CD4-positive, alpha-beta memory T cell (primary cell): ENCODE data around the gene RNF220. TPM values are rescaled to one million over a fixed set of nuclear protein-coding genes. Genes with fewer than 3 reads are reported as not detected.

Experiments
- CTCF ChIA-PET: fragments of 350-600 bp; sonication (Branson Sonifier 250); formaldehyde crosslinking; loops from one replicate; lab custom pipeline; 2021; ENCODE audit warnings: inconsistent platforms; ENCODE audit not compliant: partially characterized antibody; lab: Charles Lee
- POLR2A ChIA-PET: fragments of 350-600 bp; sonication (Branson Sonifier 250); formaldehyde crosslinking; loops from one replicate; lab custom pipeline; 2021; ENCODE audit not compliant: partially characterized antibody; lab: Charles Lee
- DNase-seq, 5 donors: peaks; one replicate each; pipeline versions ENCODE4 v3.0.0 to v3.0.0-alpha.2; 2020 to 2022; ENCODE audit warnings: mixed read lengths in 1 of 5
- H3K27ac ChIP-seq: one replicate; pipeline ENCODE4 v1.7.0; 2013; ENCODE audit warnings: low read depth, low read length
- H3K27me3 ChIP-seq: 2 replicates; pipeline ENCODE4 v1.7.0; 2013; ENCODE audit warnings: mild to moderate bottlenecking, low read length, moderate library complexity; ENCODE audit not compliant: insufficient read depth
- H3K36me3 ChIP-seq: 2 replicates; pipeline ENCODE4 v1.7.0; 2013; ENCODE audit warnings: mild to moderate bottlenecking, low read length, moderate library complexity; ENCODE audit not compliant: insufficient read depth
- H3K4me1 ChIP-seq: 2 replicates; pipeline ENCODE4 v1.7.0; 2013; ENCODE audit warnings: mild to moderate bottlenecking, low read length, moderate library complexity; ENCODE audit not compliant: insufficient read depth
- H3K4me3 ChIP-seq, 2 donors: one replicate each; pipeline ENCODE4 v1.7.0; 2013; ENCODE audit warnings: low read length in 2 of 2, mild to moderate bottlenecking in 1 of 2
- H3K9me3 ChIP-seq, 2 donors: one replicate each; pipeline ENCODE4 v1.7.0; 2013; ENCODE audit warnings: low read length in 2 of 2, control low read depth in 1 of 2; ENCODE audit not compliant: control insufficient read depth in 1 of 2
- H3K27ac Mint-ChIP-seq, 7 donors: one replicate each; pipeline ENCODE4 v1.8.0; 2020 to 2021; ENCODE audit warnings: mixed read lengths in 7 of 7, mild to moderate bottlenecking in 6 of 7, inconsistent platforms in 3 of 7, moderate library complexity in 3 of 7
- H3K27me3 Mint-ChIP-seq, 2 donors: one replicate each; pipeline ENCODE4 v1.8.0; 2020 to 2021; ENCODE audit warnings: mixed read lengths in 2 of 2
- H3K36me3 Mint-ChIP-seq, 2 donors: one replicate each; pipeline ENCODE4 v1.8.0; 2020 to 2021; ENCODE audit warnings: mixed read lengths in 2 of 2, inconsistent platforms in 1 of 2, mild to moderate bottlenecking in 1 of 2
- H3K4me1 Mint-ChIP-seq, 4 donors: one replicate each; pipeline ENCODE4 v1.8.0; 2020 to 2021; ENCODE audit warnings: mixed read lengths in 4 of 4, mild to moderate bottlenecking in 1 of 4
- H3K4me3 Mint-ChIP-seq, 8 donors: one replicate each; pipeline ENCODE4 v1.8.0; 2020 to 2021; ENCODE audit warnings: mixed read lengths in 8 of 8, mild to moderate bottlenecking in 7 of 8, moderate library complexity in 6 of 8, inconsistent platforms in 3 of 8
- H3K9me3 Mint-ChIP-seq, 8 donors: one replicate each; pipeline ENCODE4 v1.8.0; 2020 to 2021; ENCODE audit warnings: mixed read lengths in 8 of 8, mild to moderate bottlenecking in 5 of 8, inconsistent platforms in 3 of 8, moderate library complexity in 1 of 8
- intact Hi-C: fragments of 100-400 bp; cut with micrococcal nuclease; formaldehyde crosslinking; loops from one replicate; pipeline ENCODE4 v1.15.1; 2023
- polyA plus RNA-seq, 2 donors: library from polyadenylated mRNA; unstranded; fragments of 300-500 nt; fragmentation: Illumina TruSeq; gene quantifications; one replicate each; pipeline ENCODE4 v1.2.3, GENCODE V29; 2021
- total RNA-seq, 2 experiments: library from RNA; stranded (reverse); gene quantifications; one replicate each; pipeline ENCODE4 v1.2.3, GENCODE V29; 2021

The RNF220 gene
- total and polyA plus RNA-seq, 4 experiments from 2014 or later: 74.7 to 125 (median 111) TPM

GRCh38 chr1:44416408-44416807 is 11.4 kb downstream of the RNF220 start:
- Mint-ChIP-seq H3K36me3 (no peaks in the 10 kb centered on the region), H3K4me3 (no peak overlapping the region), H3K9me3 (no peaks in the 10 kb centered on the region), H3K27me3 (peaks cover 42 to 48% of the 10 kb centered on the region in 2 donors), H3K27ac (no peak overlapping the region), H3K4me1 (peaks cover 0 to 9% (median under 1%) of the 10 kb centered on the region in 4 donors)
- no peak for DNase-seq
- CTCF ChIA-PET: no interaction called here
- Histone ChIP-seq H3K36me3 (no peaks in the 10 kb centered on the region), H3K9me3 (no peaks in the 10 kb centered on the region), H3K4me1 (peaks cover 5% of the 10 kb centered on the region), H3K27ac (no peak overlapping the region), H3K27me3 (peaks cover 41% of the 10 kb centered on the region), H3K4me3 (no peak overlapping the region)
- POLR2A ChIA-PET: no interaction called here
- intact Hi-C loops: no loop called here

- peak in 1 of 5 donors; percentile 2 for DNase-seq
- Mint-ChIP-seq H3K27ac (no peak overlapping the region), H3K9me3 (no peaks in the 10 kb centered on the region), H3K4me1 (peaks cover 0 to 9% (median under 1%) of the 10 kb centered on the region in 4 donors), H3K27me3 (peaks cover 44 to 45% of the 10 kb centered on the region in 2 donors), H3K4me3 (peak overlapping the region in 7 of 8 donors; percentile 6 to 69 (median 52)), H3K36me3 (no peaks in the 10 kb centered on the region)
- intact Hi-C loops: no loop called here
- peaks cover 41% of the 10 kb centered on the region for H3K27me3 ChIP-seq
- CTCF ChIA-PET: no interaction called here
- peaks cover 5% of the 10 kb centered on the region for H3K4me1 ChIP-seq
- no peaks in the 10 kb centered on the region for H3K36me3 ChIP-seq
- POLR2A ChIA-PET: no interaction called here
- H3K4me3 ChIP-seq: no peak overlapping the region
- H3K27ac ChIP-seq: no peak overlapping the region
- no peaks in the 10 kb centered on the region for H3K9me3 ChIP-seq
Measured at GRCh38 chr1:44417351-44418021, 12.4 kb downstream of the RNF220 start.

- H3K9me3 Mint-ChIP-seq: no peaks in the 10 kb centered on the region
- Histone ChIP-seq H3K4me3 (no peak overlapping the region), H3K36me3 (no peaks in the 10 kb centered on the region), H3K27me3 (peaks cover 39% of the 10 kb centered on the region), H3K9me3 (no peaks in the 10 kb centered on the region), H3K27ac (no peak overlapping the region), H3K4me1 (peaks cover 5% of the 10 kb centered on the region)
- no peak overlapping the region for H3K27ac Mint-ChIP-seq
- ChIA-PET CTCF (no interaction called here), POLR2A (no interaction called here)
- peak overlapping the region in 3 of 8 donors; percentile 11 to 51 (median 20) for H3K4me3 Mint-ChIP-seq
- peaks cover 49% of the 10 kb centered on the region in 2 donors for H3K27me3 Mint-ChIP-seq
- H3K4me1 Mint-ChIP-seq: peaks cover 0 to 9% (median under 1%) of the 10 kb centered on the region in 4 donors
- DNase-seq: no peak
- intact Hi-C loops: no loop called here
- H3K36me3 Mint-ChIP-seq: no peaks in the 10 kb centered on the region
Measured at GRCh38 chr1:44418022-44418673, 13.1 kb downstream of the RNF220 start.

GRCh38 chr1:44419901-44420300 is 14.8 kb downstream of the RNF220 start:
- no peaks in the 10 kb centered on the region for H3K36me3 Mint-ChIP-seq
- H3K27me3 Mint-ChIP-seq: peaks cover 53 to 54% of the 10 kb centered on the region in 2 donors
- H3K4me3 Mint-ChIP-seq: no peak overlapping the region
- DNase-seq: no peak
- H3K27ac ChIP-seq: no peak overlapping the region
- H3K36me3 ChIP-seq: no peaks in the 10 kb centered on the region
- ChIA-PET POLR2A (no interaction called here), CTCF (no interaction called here)
- H3K27ac Mint-ChIP-seq: no peak overlapping the region
- no peaks in the 10 kb centered on the region for H3K9me3 ChIP-seq
- peaks cover 5% of the 10 kb centered on the region for H3K4me1 ChIP-seq
- peaks cover 26% of the 10 kb centered on the region for H3K27me3 ChIP-seq
- H3K4me1 Mint-ChIP-seq: peaks cover 5 to 9% (median 6%) of the 10 kb centered on the region in 4 donors
- intact Hi-C loops: no loop called here
- no peak overlapping the region for H3K4me3 ChIP-seq
- no peaks in the 10 kb centered on the region for H3K9me3 Mint-ChIP-seq

- Mint-ChIP-seq H3K4me1 (peaks cover 5 to 9% (median 6%) of the 10 kb centered on the region in 4 donors), H3K4me3 (no peak overlapping the region), H3K27ac (no peak overlapping the region), H3K9me3 (no peaks in the 10 kb centered on the region), H3K36me3 (no peaks in the 10 kb centered on the region), H3K27me3 (peaks cover 50 to 53% of the 10 kb centered on the region in 2 donors)
- H3K9me3 ChIP-seq: no peaks in the 10 kb centered on the region
- DNase-seq: no peak
- CTCF ChIA-PET: no interaction called here
- peaks cover 23% of the 10 kb centered on the region for H3K27me3 ChIP-seq
- no peak overlapping the region for H3K27ac ChIP-seq
- peaks cover 5% of the 10 kb centered on the region for H3K4me1 ChIP-seq
- no peak overlapping the region for H3K4me3 ChIP-seq
- POLR2A ChIA-PET: no interaction called here
- H3K36me3 ChIP-seq: no peaks in the 10 kb centered on the region
- intact Hi-C loops: no loop called here
Measured at GRCh38 chr1:44420535-44420934, 15.5 kb downstream of the RNF220 start.

- POLR2A ChIA-PET: no interaction called here
- H3K4me3 Mint-ChIP-seq: no peak overlapping the region
- intact Hi-C loops: no loop called here
Measured at GRCh38 chr1:44421446-44421884, 16.4 kb downstream of the RNF220 start.

GRCh38 chr1:44422161-44422560 is 17.1 kb downstream of the RNF220 start:
- H3K4me3 Mint-ChIP-seq: no peak overlapping the region
- POLR2A ChIA-PET: no interaction called here
- H3K27me3 ChIP-seq: peaks cover 10% of the 10 kb centered on the region
- H3K27ac Mint-ChIP-seq: no peak overlapping the region
- no peaks in the 10 kb centered on the region for H3K36me3 Mint-ChIP-seq
- peaks cover 2% of the 10 kb centered on the region for H3K4me1 ChIP-seq
- intact Hi-C loops: no loop called here
- CTCF ChIA-PET: no interaction called here
- no peak for DNase-seq
- peaks cover 48 to 50% of the 10 kb centered on the region in 2 donors for H3K27me3 Mint-ChIP-seq
- H3K9me3 Mint-ChIP-seq: no peaks in the 10 kb centered on the region
- no peaks in the 10 kb centered on the region for H3K9me3 ChIP-seq
- peaks cover 5 to 7% (median 6%) of the 10 kb centered on the region in 4 donors for H3K4me1 Mint-ChIP-seq
- H3K4me3 ChIP-seq: no peak overlapping the region
- no peak overlapping the region for H3K27ac ChIP-seq
- no peaks in the 10 kb centered on the region for H3K36me3 ChIP-seq

More at GRCh38 chr1:44421446-44421884, 16.4 kb downstream of the RNF220 start:
- Mint-ChIP-seq H3K4me1 (peaks cover 5 to 9% (median 6%) of the 10 kb centered on the region in 4 donors), H3K27ac (no peak overlapping the region), H3K9me3 (no peaks in the 10 kb centered on the region), H3K27me3 (peaks cover 49 to 51% of the 10 kb centered on the region in 2 donors), H3K36me3 (no peaks in the 10 kb centered on the region)
- H3K36me3 ChIP-seq: no peaks in the 10 kb centered on the region
- CTCF ChIA-PET: no interaction called here
- no peak overlapping the region for H3K27ac ChIP-seq
- peaks cover 17% of the 10 kb centered on the region for H3K27me3 ChIP-seq
- no peak for DNase-seq
- H3K4me1 ChIP-seq: peaks cover 5% of the 10 kb centered on the region
- H3K4me3 ChIP-seq: no peak overlapping the region
- no peaks in the 10 kb centered on the region for H3K9me3 ChIP-seq
